ENCODE data around the gene ZNF526. TPM values are rescaled to one million over a fixed set of nuclear protein-coding genes. Genes with fewer than 3 reads are reported as not detected.

The ZNF526 gene
- total and polyA plus RNA-seq, 2 donors (not counting 1 experiment from before 2014, with no cell fraction given), result 4.9 to 21.3 TPM

GRCh38 chr19:42225718-42226292 is 5.7 kb downstream of the ZNF526 start:
- CTCF ChIA-PET, result interaction anchor here (0.8 kb wide), 1 partner anchor 71 kb away, joined by 3 read pairs; no protein-coding TSS in a partner anchor
- no peak overlapping the region for H3K4me2 ChIP-seq (replicated peaks; ENCODE audit: low read depth, low read length, poor library complexity, severe bottlenecking)
- peaks cover 69% of the 10 kb centered on the region for H4K20me1 ChIP-seq (ENCODE audit: control insufficient read depth, insufficient read depth, low read length, poor library complexity, severe bottlenecking)
- Mint-ChIP-seq H3K4me3 (no peak overlapping the region), H3K4me1 (peaks cover 19% of the 10 kb centered on the region), H3K27ac (no peak overlapping the region), H3K27me3 (no peaks in the 10 kb centered on the region), H3K9me3 (ENCODE audit: insufficient read depth) (no peaks in the 10 kb centered on the region)
- H2AFZ ChIP-seq (ENCODE audit: insufficient read depth, low read depth, low read length, poor library complexity, severe bottlenecking), result no peak overlapping the region
- peaks cover 0 to 51% of the 10 kb centered on the region in 2 experiments for H3K36me3 ChIP-seq (replicated peaks in 1 of 2; ENCODE audit: control extremely low read depth in 1 of 2, control insufficient read depth in 1 of 2, extremely low read depth in 1 of 2, insufficient read depth in 2 of 2, low read length in 1 of 2)
- ATAC-seq (ENCODE audit: low read depth), result no peak
- no peaks in the 10 kb centered on the region for H3K27me3 ChIP-seq (replicated peaks in 1 of 4; ENCODE audit: control extremely low read depth in 1 of 4, control insufficient read depth in 3 of 4, insufficient read depth in 4 of 4, low read length in 3 of 4)
- intact Hi-C loops (cut with micrococcal nuclease), result no loop called here
- no peak overlapping the region for H3K9ac ChIP-seq (ENCODE audit: low read length)
- TF ChIP-seq CTCF (IDR thresholded peaks at IDR 0.05) (no peak), EZH2 (IDR thresholded peaks at IDR 0.05; ENCODE audit: borderline replicate concordance, insufficient read depth, low read depth, low read length, poor library complexity, severe bottlenecking) (no peak)
- H3K4me1 ChIP-seq (ENCODE audit: control insufficient read depth in 2 of 2, insufficient read depth in 2 of 2, low read length in 2 of 2), result peaks cover 4 to 7% of the 10 kb centered on the region in 2 donors
- POLR2A ChIA-PET, result no interaction called here
- no peaks in the 10 kb centered on the region for H3K9me3 ChIP-seq (ENCODE audit: control extremely low read depth in 1 of 3, control insufficient read depth in 2 of 3, insufficient read depth in 1 of 3, low read length in 2 of 3)
- 97% methylated on average over 32 of the region's 33 CpGs for WGBS (ENCODE audit: insufficient coverage)
- H3K79me2 ChIP-seq (ENCODE audit: control insufficient read depth, insufficient read depth, low read length), result peaks cover 56% of the 10 kb centered on the region
- DNase-seq, result no peak
- H3K27ac ChIP-seq (ENCODE audit: low read length in 2 of 2), result no peak overlapping the region
- H3K4me3 ChIP-seq (ENCODE audit: control extremely low read depth in 1 of 5, extremely low read depth in 1 of 5, insufficient read depth in 1 of 5, low read depth in 2 of 5, low read length in 4 of 5), result no peak overlapping the region

GRCh38 chr19:42226886-42227285 is 6.8 kb downstream of the ZNF526 start:
- Histone ChIP-seq H3K27ac (ENCODE audit: low read length in 2 of 2) (no peak overlapping the region), H3K9ac (ENCODE audit: low read length) (no peak overlapping the region), H3K36me3 (replicated peaks in 1 of 2; ENCODE audit: control extremely low read depth in 1 of 2, control insufficient read depth in 1 of 2, extremely low read depth in 1 of 2, insufficient read depth in 2 of 2, low read length in 1 of 2) (peaks cover 0 to 62% of the 10 kb centered on the region in 2 experiments), H3K4me1 (ENCODE audit: control insufficient read depth in 2 of 2, insufficient read depth in 2 of 2, low read length in 2 of 2) (no peaks in the 10 kb centered on the region), H3K79me2 (ENCODE audit: control insufficient read depth, insufficient read depth, low read length) (peaks cover 47% of the 10 kb centered on the region), H2AFZ (ENCODE audit: insufficient read depth, low read depth, low read length, poor library complexity, severe bottlenecking) (no peak overlapping the region), H4K20me1 (ENCODE audit: control insufficient read depth, insufficient read depth, low read length, poor library complexity, severe bottlenecking) (peaks cover 73% of the 10 kb centered on the region), H3K9me3 (ENCODE audit: control extremely low read depth in 1 of 3, control insufficient read depth in 2 of 3, insufficient read depth in 1 of 3, low read length in 2 of 3) (no peaks in the 10 kb centered on the region), H3K27me3 (replicated peaks in 1 of 4; ENCODE audit: control extremely low read depth in 1 of 4, control insufficient read depth in 3 of 4, insufficient read depth in 4 of 4, low read length in 3 of 4) (no peaks in the 10 kb centered on the region), H3K4me3 (ENCODE audit: control extremely low read depth in 1 of 5, extremely low read depth in 1 of 5, insufficient read depth in 1 of 5, low read depth in 2 of 5, low read length in 4 of 5) (no peak overlapping the region), H3K4me2 (replicated peaks; ENCODE audit: low read depth, low read length, poor library complexity, severe bottlenecking) (no peak overlapping the region)
- Mint-ChIP-seq H3K9me3 (ENCODE audit: insufficient read depth) (no peaks in the 10 kb centered on the region), H3K4me3 (no peak overlapping the region), H3K27ac (no peak overlapping the region), H3K27me3 (no peaks in the 10 kb centered on the region), H3K4me1 (peaks cover 16% of the 10 kb centered on the region)
- CTCF ChIA-PET, result interaction anchor here (0.9 kb wide), 1 partner anchor 118 kb away, joined by 4 read pairs; no protein-coding TSS in a partner anchor
- intact Hi-C loops (cut with micrococcal nuclease), result no loop called here
- no peak for TF ChIP-seq CTCF (IDR thresholded peaks at IDR 0.05)
- no peak for TF ChIP-seq EZH2 (IDR thresholded peaks at IDR 0.05; ENCODE audit: borderline replicate concordance, insufficient read depth, low read depth, low read length, poor library complexity, severe bottlenecking)
- no peak for ATAC-seq (ENCODE audit: low read depth)
- POLR2A ChIA-PET, result no interaction called here
- no peak for DNase-seq
- WGBS (ENCODE audit: insufficient coverage), result 83% methylated on average over 1 of the region's 1 CpG

Data from B cell (primary cell).